Keratinocyte (primary cell): ENCODE measurements around the gene EDA.

Experiments used
- CTCF ChIP-seq, 3 experiments: IDR thresholded peaks in 1 of 3; conservative IDR thresholded peaks in 1 of 3; optimal IDR thresholded peaks in 1 of 3; 2 replicates in 2 of 3; 3 replicates in 1 of 3; pipeline versions ENCODE3 to v1.5.1; 2011; ENCODE audit warnings: low read length in 3 of 3, mild to moderate bottlenecking in 3 of 3, moderate library complexity in 2 of 3, control low read depth in 1 of 3, inconsistent platforms in 1 of 3; ENCODE audit not compliant: insufficient read depth in 2 of 3; ENCODE audit errors: extremely low read depth in 1 of 3
- EZH2 ChIP-seq: IDR thresholded peaks from one replicate; pipeline ENCODE4 v1.6.1; 2012; ENCODE audit warnings: inconsistent platforms, mild to moderate bottlenecking, low read length, moderate library complexity

GRCh38 chrX:70052895-70053615, 437.1 kb downstream of the EDA start:
- no peak for TF ChIP-seq CTCF (optimal IDR thresholded peaks at IDR 0.05 in 1 of 3, IDR thresholded peaks at IDR 0.05 in 1 of 3, conservative IDR thresholded peaks at IDR 0.05 in 1 of 3; ENCODE audit: extremely low read depth in 1 of 3, insufficient read depth in 2 of 3, low read length in 3 of 3)
- no peak for TF ChIP-seq EZH2
